Measurements from ENCODE around the gene PTGER1.

PTGER1 gene

DNA sequence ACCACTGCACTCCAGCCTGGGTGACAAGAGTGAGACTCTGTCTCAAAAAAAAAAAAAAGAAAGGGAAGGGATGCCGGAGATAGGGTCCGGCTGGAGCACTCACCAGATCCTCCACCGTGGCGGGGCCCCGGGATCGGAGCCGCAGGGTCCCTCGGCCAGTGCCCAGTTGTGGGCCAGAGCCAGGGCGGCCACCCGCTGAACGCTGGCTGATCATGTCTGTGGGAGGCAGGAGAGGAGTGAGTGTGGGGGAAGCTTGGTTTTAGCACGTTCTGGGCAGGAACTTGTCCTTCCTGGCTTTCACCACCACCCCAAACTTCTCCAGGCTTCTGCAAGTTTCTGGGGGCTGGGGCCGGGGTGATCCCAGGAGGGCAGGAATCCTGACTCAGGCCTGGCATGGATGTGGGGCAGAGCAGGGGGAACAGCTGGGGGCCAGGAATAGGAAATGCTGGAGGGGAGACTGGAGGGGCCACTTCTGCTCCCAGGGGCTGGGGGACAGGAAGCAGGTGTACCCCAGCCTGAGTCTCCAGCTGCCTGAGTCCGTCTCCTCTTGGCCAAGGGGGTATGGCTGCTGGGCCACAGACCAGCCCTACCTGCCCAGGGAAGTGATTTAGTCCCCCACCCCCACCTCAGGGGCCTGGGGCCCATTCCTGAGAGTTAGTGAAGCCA, 4.3 kb upstream of the PTGER1 start:
- no peak overlapping the region for H3K4me3 ChIP-seq (replicated peaks in 1 of 2; ENCODE audit: low read depth in 2 of 2, low read length in 2 of 2)
- no peak for TF ChIP-seq CTCF (IDR thresholded peaks at IDR 0.05; ENCODE audit: low read depth, low read length)
- DNase-seq (ENCODE audit: low read depth in 2 of 2), result no peak

GRCh38 chr19:14478113-14478545, 3.0 kb upstream of the PTGER1 start:
- TF ChIP-seq CTCF (IDR thresholded peaks at IDR 0.05; ENCODE audit: low read depth, low read length), result no peak
- H3K4me3 ChIP-seq (replicated peaks in 1 of 2; ENCODE audit: low read depth in 2 of 2, low read length in 2 of 2), result no peak overlapping the region
- DNase-seq (ENCODE audit: low read depth in 2 of 2), result no peak

DNA sequence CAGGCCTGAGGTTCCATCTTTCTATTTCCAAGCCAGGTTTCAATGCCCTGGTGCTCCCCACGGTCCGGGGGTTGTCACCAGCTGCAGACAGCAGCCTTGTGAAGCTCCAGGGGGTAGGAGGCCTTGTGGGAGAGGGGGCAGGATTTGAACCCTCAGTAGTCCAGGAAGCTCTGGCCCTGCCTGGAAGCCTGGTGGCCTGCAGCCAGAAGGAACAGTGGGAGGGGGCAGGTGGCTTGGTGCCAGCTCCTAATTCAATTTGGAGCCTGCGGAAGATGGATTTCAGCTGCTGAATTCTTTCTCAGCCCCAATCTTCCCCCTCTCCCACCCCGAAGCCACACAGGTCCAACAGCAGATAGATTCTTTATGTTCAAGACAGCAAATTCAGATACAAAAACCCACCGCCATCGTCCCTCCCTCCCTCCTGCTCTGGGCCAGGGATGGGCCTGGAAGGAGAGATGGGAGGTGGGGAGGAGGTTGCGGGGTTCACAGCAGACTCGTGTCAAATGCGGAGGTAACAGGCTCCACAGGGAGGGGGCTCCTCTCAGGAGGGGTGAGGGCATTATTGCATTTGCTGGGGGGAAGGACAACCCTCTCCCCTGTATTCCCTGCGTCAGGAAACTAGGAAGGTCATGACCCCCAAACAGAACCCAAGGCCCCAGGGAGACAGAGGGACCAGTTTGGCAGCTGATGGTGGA, 2.4 kb upstream of the PTGER1 start:
- DNase-seq (ENCODE audit: low read depth in 2 of 2), result peak in 1 of 2 donors; percentile 79
- TF ChIP-seq CTCF (IDR thresholded peaks at IDR 0.05; ENCODE audit: low read depth, low read length), result no peak
- no peak overlapping the region for H3K4me3 ChIP-seq (replicated peaks in 1 of 2; ENCODE audit: low read depth in 2 of 2, low read length in 2 of 2)

DNA sequence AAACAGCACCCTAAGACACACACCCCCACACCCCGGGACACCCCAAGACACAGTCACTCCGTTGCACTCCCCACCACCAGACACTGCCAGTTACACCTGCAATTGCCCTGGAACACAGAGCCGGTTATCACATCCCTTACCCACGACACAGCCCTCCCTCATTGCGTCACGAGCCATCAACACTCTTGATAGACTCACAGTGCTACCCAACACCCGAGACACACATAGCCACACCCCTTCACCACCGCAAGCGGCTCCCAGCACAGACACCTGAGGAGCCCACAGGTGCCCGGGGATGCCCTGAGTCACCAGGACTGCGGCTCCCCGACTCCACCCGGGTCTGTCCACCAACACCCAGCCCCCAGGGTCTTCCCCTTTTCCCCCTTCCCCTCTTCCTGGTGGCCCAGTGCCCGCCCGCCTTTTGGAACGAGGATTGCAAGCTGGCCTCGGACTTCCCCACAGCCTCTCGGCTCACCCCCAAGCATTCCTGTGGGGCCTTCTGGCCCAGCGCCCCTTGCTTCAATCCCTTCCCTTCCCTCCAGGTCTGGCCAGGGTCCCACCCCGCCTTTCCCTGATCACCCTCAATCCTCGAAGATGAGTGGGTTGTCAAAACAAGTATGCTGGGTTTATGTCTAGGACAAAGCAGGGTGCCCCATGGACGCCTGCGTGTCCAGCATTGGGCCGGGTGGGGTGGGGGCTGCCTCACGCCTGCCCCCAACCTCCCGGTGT, 1.7 kb upstream of the PTGER1 start:
- peak; percentile 45 to 90 for DNase-seq (ENCODE audit: low read depth in 2 of 2)
- TF ChIP-seq CTCF (IDR thresholded peaks at IDR 0.05; ENCODE audit: low read depth, low read length), result no peak
- no peak overlapping the region for H3K4me3 ChIP-seq (replicated peaks in 1 of 2; ENCODE audit: low read depth in 2 of 2, low read length in 2 of 2)

GRCh38 chr19:14476327-14476672, 1.1 kb upstream of the PTGER1 start:
- H3K4me3 ChIP-seq (replicated peaks in 1 of 2; ENCODE audit: low read depth in 2 of 2, low read length in 2 of 2), result no peak overlapping the region
- DNase-seq (ENCODE audit: low read depth in 2 of 2), result no peak
- TF ChIP-seq CTCF (IDR thresholded peaks at IDR 0.05; ENCODE audit: low read depth, low read length), result no peak

GRCh38 chr19:14474827-14475226, 327 bp downstream of the PTGER1 start:
- DNase-seq (ENCODE audit: low read depth in 2 of 2), result no peak

More at GRCh38 chr19:14474827-14475226, 327 bp downstream of the PTGER1 start:
- no peak for TF ChIP-seq CTCF (IDR thresholded peaks at IDR 0.05; ENCODE audit: low read depth, low read length)
- H3K4me3 ChIP-seq (replicated peaks in 1 of 2; ENCODE audit: low read depth in 2 of 2, low read length in 2 of 2), result peak overlapping the region in 1 of 2 donors; percentile 26

All from cardiac fibroblast (primary cell).